ENCODE results near the gene PSMA6.
"Not testable (repeated sequence)": the region's sequence is repeated elsewhere in the genome, so short reads cannot be mapped to it uniquely, and the experiment has no call there.

PSMA6 gene

GRCh38 chr14:35320472-35320871 is 28.3 kb downstream of the PSMA6 start:
- H3K9ac ChIP-seq (ENCODE audit: low read depth, low read length) = no peak overlapping the region
- H3K4me3 ChIP-seq (ENCODE audit: low read depth, low read length) = no peak overlapping the region
- no peaks in the 10 kb centered on the region for H3K27me3 ChIP-seq (ENCODE audit: control insufficient read depth, insufficient read depth, low read length)
- H3K4me1 ChIP-seq (ENCODE audit: control insufficient read depth, insufficient read depth, low read length) = no peaks in the 10 kb centered on the region
- peaks cover 33% of the 10 kb centered on the region for H3K36me3 ChIP-seq (ENCODE audit: control insufficient read depth, insufficient read depth, low read length)
- H3K27ac ChIP-seq (ENCODE audit: low read depth, low read length) = no peak overlapping the region
- H3K9me3 ChIP-seq (ENCODE audit: control insufficient read depth, insufficient read depth, low read length) = no peaks in the 10 kb centered on the region

GRCh38 chr14:35326375-35326774 is 34.2 kb downstream of the PSMA6 start:
- Histone ChIP-seq H3K4me3 (ENCODE audit: low read depth, low read length) (no peak overlapping the region), H3K36me3 (ENCODE audit: control insufficient read depth, insufficient read depth, low read length) (no peaks in the 10 kb centered on the region), H3K9me3 (ENCODE audit: control insufficient read depth, insufficient read depth, low read length) (no peaks in the 10 kb centered on the region), H3K27me3 (ENCODE audit: control insufficient read depth, insufficient read depth, low read length) (no peaks in the 10 kb centered on the region), H3K9ac (ENCODE audit: low read depth, low read length) (no peak overlapping the region), H3K27ac (ENCODE audit: low read depth, low read length) (no peak overlapping the region), H3K4me1 (ENCODE audit: control insufficient read depth, insufficient read depth, low read length) (peaks cover under 1% of the 10 kb centered on the region; the same call in 1 of the 2 replicates)

- no peak overlapping the region for H3K9ac ChIP-seq (ENCODE audit: low read depth, low read length)
Observed at GRCh38 chr14:35331605-35332516, 39.7 kb downstream of the PSMA6 start.

GRCh38 chr14:35332517-35333263 is 40.5 kb downstream of the PSMA6 start:
- Histone ChIP-seq H3K9me3 (ENCODE audit: control insufficient read depth, insufficient read depth, low read length) (no peaks in the 10 kb centered on the region), H3K27ac (ENCODE audit: low read depth, low read length) (peak overlapping the region; percentile 3), H3K27me3 (ENCODE audit: control insufficient read depth, insufficient read depth, low read length) (no peaks in the 10 kb centered on the region), H3K9ac (ENCODE audit: low read depth, low read length) (no peak overlapping the region), H3K4me1 (ENCODE audit: control insufficient read depth, insufficient read depth, low read length) (peaks cover 39% of the 10 kb centered on the region), H3K4me3 (ENCODE audit: low read depth, low read length) (no peak overlapping the region), H3K36me3 (ENCODE audit: control insufficient read depth, insufficient read depth, low read length) (no peaks in the 10 kb centered on the region)

More at GRCh38 chr14:35331605-35332516, 39.7 kb downstream of the PSMA6 start:
- Histone ChIP-seq H3K27me3 (ENCODE audit: control insufficient read depth, insufficient read depth, low read length) (no peaks in the 10 kb centered on the region), H3K9me3 (ENCODE audit: control insufficient read depth, insufficient read depth, low read length) (no peaks in the 10 kb centered on the region), H3K36me3 (ENCODE audit: control insufficient read depth, insufficient read depth, low read length) (no peaks in the 10 kb centered on the region), H3K27ac (ENCODE audit: low read depth, low read length) (peak overlapping the region; percentile 47), H3K4me1 (ENCODE audit: control insufficient read depth, insufficient read depth, low read length) (peaks cover 33% of the 10 kb centered on the region), H3K4me3 (ENCODE audit: low read depth, low read length) (no peak overlapping the region)

- Histone ChIP-seq H3K36me3 (ENCODE audit: control insufficient read depth, insufficient read depth, low read length) (no peaks in the 10 kb centered on the region), H3K4me3 (ENCODE audit: low read depth, low read length) (no peak overlapping the region), H3K9me3 (ENCODE audit: control insufficient read depth, insufficient read depth, low read length) (no peaks in the 10 kb centered on the region), H3K4me1 (ENCODE audit: control insufficient read depth, insufficient read depth, low read length) (peaks cover 39% of the 10 kb centered on the region), H3K27me3 (ENCODE audit: control insufficient read depth, insufficient read depth, low read length) (no peaks in the 10 kb centered on the region), H3K27ac (ENCODE audit: low read depth, low read length) (peak overlapping the region; percentile 3), H3K9ac (ENCODE audit: low read depth, low read length) (no peak overlapping the region)
Observed at GRCh38 chr14:35333264-35333730, 41.1 kb downstream of the PSMA6 start.

GRCh38 chr14:35333797-35334743 is 41.9 kb downstream of the PSMA6 start:
- H3K4me3 ChIP-seq (ENCODE audit: low read depth, low read length) = no peak overlapping the region
- peaks cover 39% of the 10 kb centered on the region for H3K4me1 ChIP-seq (ENCODE audit: control insufficient read depth, insufficient read depth, low read length)
- H3K9ac ChIP-seq (ENCODE audit: low read depth, low read length) = no peak overlapping the region

GRCh38 chr14:35335388-35336092 is 43.4 kb downstream of the PSMA6 start:
- no peak overlapping the region for H3K27ac ChIP-seq (ENCODE audit: low read depth, low read length)
- H3K4me1 ChIP-seq (ENCODE audit: control insufficient read depth, insufficient read depth, low read length) = peaks cover 39% of the 10 kb centered on the region
- no peaks in the 10 kb centered on the region for H3K27me3 ChIP-seq (ENCODE audit: control insufficient read depth, insufficient read depth, low read length)
- H3K4me3 ChIP-seq (ENCODE audit: low read depth, low read length) = no peak overlapping the region
- H3K9me3 ChIP-seq (ENCODE audit: control insufficient read depth, insufficient read depth, low read length) = no peaks in the 10 kb centered on the region
- no peaks in the 10 kb centered on the region for H3K36me3 ChIP-seq (ENCODE audit: control insufficient read depth, insufficient read depth, low read length)
- no peak overlapping the region for H3K9ac ChIP-seq (ENCODE audit: low read depth, low read length)

More at GRCh38 chr14:35333797-35334743, 41.9 kb downstream of the PSMA6 start:
- peak overlapping the region; percentile 3 for H3K27ac ChIP-seq (ENCODE audit: low read depth, low read length)
- no peaks in the 10 kb centered on the region for H3K27me3 ChIP-seq (ENCODE audit: control insufficient read depth, insufficient read depth, low read length)
- H3K9me3 ChIP-seq (ENCODE audit: control insufficient read depth, insufficient read depth, low read length) = no peaks in the 10 kb centered on the region
- no peaks in the 10 kb centered on the region for H3K36me3 ChIP-seq (ENCODE audit: control insufficient read depth, insufficient read depth, low read length)

- not testable (repeated sequence) for H3K9ac ChIP-seq (ENCODE audit: low read depth, low read length); H3K27me3 ChIP-seq (ENCODE audit: control insufficient read depth, insufficient read depth, low read length); H3K4me3 ChIP-seq (ENCODE audit: low read depth, low read length); H3K9me3 ChIP-seq (ENCODE audit: control insufficient read depth, insufficient read depth, low read length); H3K36me3 ChIP-seq (ENCODE audit: control insufficient read depth, insufficient read depth, low read length)
- H3K27ac ChIP-seq (ENCODE audit: low read depth, low read length) = peak overlapping the region; percentile 53
- peaks cover 39% of the 10 kb centered on the region for H3K4me1 ChIP-seq (ENCODE audit: control insufficient read depth, insufficient read depth, low read length)
Observed at GRCh38 chr14:35336171-35336493, 44.0 kb downstream of the PSMA6 start.

GRCh38 chr14:35336494-35337268 is 44.5 kb downstream of the PSMA6 start:
- peak overlapping the region; percentile 53 for H3K27ac ChIP-seq (ENCODE audit: low read depth, low read length)
- no peaks in the 10 kb centered on the region for H3K9me3 ChIP-seq (ENCODE audit: control insufficient read depth, insufficient read depth, low read length)
- peaks cover 37% of the 10 kb centered on the region for H3K4me1 ChIP-seq (ENCODE audit: control insufficient read depth, insufficient read depth, low read length)
- no peaks in the 10 kb centered on the region for H3K36me3 ChIP-seq (ENCODE audit: control insufficient read depth, insufficient read depth, low read length)
- H3K27me3 ChIP-seq (ENCODE audit: control insufficient read depth, insufficient read depth, low read length) = no peaks in the 10 kb centered on the region
- no peak overlapping the region for H3K4me3 ChIP-seq (ENCODE audit: low read depth, low read length)
- H3K9ac ChIP-seq (ENCODE audit: low read depth, low read length) = no peak overlapping the region
